ENCODE measurements around the gene GABARAPL2.

GABARAPL2 gene

GRCh38 chr16:75575958-75576357 is 9.8 kb downstream of the GABARAPL2 start:
- Histone ChIP-seq H3K9me3 (ENCODE audit: insufficient read depth, low read length, severe bottlenecking) (no peaks in the 10 kb centered on the region), H3K4me3 (ENCODE audit: low read depth in 1 of 2, low read length in 2 of 2) (no peak overlapping the region), H2AFZ (ENCODE audit: low read depth, low read length) (no peak overlapping the region), H3K79me2 (ENCODE audit: insufficient read depth, low read length) (peaks cover 17% of the 10 kb centered on the region; the same call in 1 of the 2 replicates), H3K27ac (ENCODE audit: low read length) (no peak overlapping the region), H3K27me3 (ENCODE audit: insufficient read depth, low read length, poor library complexity) (no peaks in the 10 kb centered on the region), H4K20me1 (ENCODE audit: insufficient read depth, low read length) (peaks cover 30% of the 10 kb centered on the region), H3K4me2 (ENCODE audit: insufficient read depth, low read length) (no peak overlapping the region), H3K9ac (ENCODE audit: low read depth, low read length) (no peak overlapping the region), H3K4me1 (ENCODE audit: insufficient read depth, low read length) (no peaks in the 10 kb centered on the region), H3K36me3 (ENCODE audit: insufficient read depth, low read length) (peaks cover 91% of the 10 kb centered on the region)
- TF ChIP-seq CTCF (IDR thresholded peaks at IDR 0.05; ENCODE audit: borderline replicate concordance, extremely low read depth, low read length, poor library complexity, severe bottlenecking) (no peak), EZH2 (IDR thresholded peaks at IDR 0.05; ENCODE audit: borderline replicate concordance, low read depth, low read length, severe bottlenecking) (no peak)
- DNase-seq (no peak), ATAC-seq (ENCODE audit: insufficient read depth, low read depth) (no peak)

GRCh38 chr16:75576384-75576811 is 10.2 kb downstream of the GABARAPL2 start:
- Histone ChIP-seq H3K9me3 (ENCODE audit: insufficient read depth, low read length, severe bottlenecking) (no peaks in the 10 kb centered on the region), H3K27me3 (ENCODE audit: insufficient read depth, low read length, poor library complexity) (no peaks in the 10 kb centered on the region), H4K20me1 (ENCODE audit: insufficient read depth, low read length) (peaks cover 30% of the 10 kb centered on the region), H3K79me2 (ENCODE audit: insufficient read depth, low read length) (peaks cover 17% of the 10 kb centered on the region; the same call in 1 of the 2 replicates), H2AFZ (ENCODE audit: low read depth, low read length) (no peak overlapping the region), H3K36me3 (ENCODE audit: insufficient read depth, low read length) (peaks cover 87% of the 10 kb centered on the region), H3K27ac (ENCODE audit: low read length) (no peak overlapping the region), H3K9ac (ENCODE audit: low read depth, low read length) (no peak overlapping the region), H3K4me2 (ENCODE audit: insufficient read depth, low read length) (no peak overlapping the region), H3K4me1 (ENCODE audit: insufficient read depth, low read length) (no peaks in the 10 kb centered on the region), H3K4me3 (ENCODE audit: low read depth in 1 of 2, low read length in 2 of 2) (no peak overlapping the region)
- TF ChIP-seq CTCF (IDR thresholded peaks at IDR 0.05; ENCODE audit: borderline replicate concordance, extremely low read depth, low read length, poor library complexity, severe bottlenecking) (no peak), EZH2 (IDR thresholded peaks at IDR 0.05; ENCODE audit: borderline replicate concordance, low read depth, low read length, severe bottlenecking) (no peak)
- no peak for DNase-seq
- ATAC-seq (ENCODE audit: insufficient read depth, low read depth): no peak

DNA sequence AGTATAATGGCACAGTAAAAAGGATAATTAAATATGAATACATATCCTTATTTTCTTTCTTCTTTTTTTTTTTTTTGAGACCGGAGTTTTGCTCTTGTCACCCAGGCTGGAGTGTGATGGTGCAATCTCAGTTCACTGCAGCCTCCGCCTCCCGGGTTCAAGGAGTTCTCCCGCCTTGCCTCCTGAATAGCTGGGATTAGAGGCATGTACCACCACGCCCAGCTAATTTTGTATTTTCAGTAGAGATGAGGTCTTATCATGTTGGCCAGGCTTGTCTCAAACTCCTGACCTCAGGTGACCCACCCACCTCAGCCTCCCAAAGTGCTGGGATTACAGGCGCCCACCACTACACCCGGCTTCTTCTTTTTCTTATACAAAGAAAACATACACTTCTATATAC is 12.0 kb downstream of the GABARAPL2 start:
- no peak for DNase-seq
- Histone ChIP-seq H3K27me3 (ENCODE audit: insufficient read depth, low read length, poor library complexity) (no peaks in the 10 kb centered on the region), H4K20me1 (ENCODE audit: insufficient read depth, low read length) (peaks cover 20% of the 10 kb centered on the region), H3K4me1 (ENCODE audit: insufficient read depth, low read length) (no peaks in the 10 kb centered on the region), H3K79me2 (ENCODE audit: insufficient read depth, low read length) (peaks cover 8% of the 10 kb centered on the region; the same call in 1 of the 2 replicates), H3K36me3 (ENCODE audit: insufficient read depth, low read length) (peaks cover 69% of the 10 kb centered on the region), H2AFZ (ENCODE audit: low read depth, low read length) (no peak overlapping the region), H3K27ac (ENCODE audit: low read length) (no peak overlapping the region), H3K4me2 (ENCODE audit: insufficient read depth, low read length) (no peak overlapping the region), H3K9me3 (ENCODE audit: insufficient read depth, low read length, severe bottlenecking) (no peaks in the 10 kb centered on the region), H3K4me3 (ENCODE audit: low read depth in 1 of 2, low read length in 2 of 2) (no peak overlapping the region), H3K9ac (ENCODE audit: low read depth, low read length) (no peak overlapping the region)
- ATAC-seq (ENCODE audit: insufficient read depth, low read depth): no peak
- TF ChIP-seq CTCF (IDR thresholded peaks at IDR 0.05; ENCODE audit: borderline replicate concordance, extremely low read depth, low read length, poor library complexity, severe bottlenecking) (no peak), EZH2 (IDR thresholded peaks at IDR 0.05; ENCODE audit: borderline replicate concordance, low read depth, low read length, severe bottlenecking) (no peak)

- no peaks in the 10 kb centered on the region for H3K9me3 ChIP-seq (ENCODE audit: insufficient read depth, low read length, severe bottlenecking)
- peaks cover 8% of the 10 kb centered on the region; the same call in 1 of the 2 replicates for H3K79me2 ChIP-seq (ENCODE audit: insufficient read depth, low read length)
- no peak for DNase-seq
- H3K4me2 ChIP-seq (ENCODE audit: insufficient read depth, low read length): no peak overlapping the region
- ATAC-seq (ENCODE audit: insufficient read depth, low read depth): no peak
- H3K36me3 ChIP-seq (ENCODE audit: insufficient read depth, low read length): peaks cover 64% of the 10 kb centered on the region
- TF ChIP-seq EZH2 (IDR thresholded peaks at IDR 0.05; ENCODE audit: borderline replicate concordance, low read depth, low read length, severe bottlenecking) (no peak), CTCF (IDR thresholded peaks at IDR 0.05; ENCODE audit: borderline replicate concordance, extremely low read depth, low read length, poor library complexity, severe bottlenecking) (no peak)
- no peaks in the 10 kb centered on the region for H3K27me3 ChIP-seq (ENCODE audit: insufficient read depth, low read length, poor library complexity)
- peaks cover 19% of the 10 kb centered on the region for H4K20me1 ChIP-seq (ENCODE audit: insufficient read depth, low read length)
- H3K9ac ChIP-seq (ENCODE audit: low read depth, low read length): no peak overlapping the region
- no peak overlapping the region for H3K27ac ChIP-seq (ENCODE audit: low read length)
- no peaks in the 10 kb centered on the region for H3K4me1 ChIP-seq (ENCODE audit: insufficient read depth, low read length)
- H2AFZ ChIP-seq (ENCODE audit: low read depth, low read length): no peak overlapping the region
- no peak overlapping the region for H3K4me3 ChIP-seq (ENCODE audit: low read depth in 1 of 2, low read length in 2 of 2)
Observed at GRCh38 chr16:75578725-75579124, 12.5 kb downstream of the GABARAPL2 start.

Measured in DND-41 (cell line).